ENCODE measurements around the gene AKIP1. TPM values are rescaled to one million over a fixed set of nuclear protein-coding genes. Genes with fewer than 3 reads are reported as not detected.

Gene AKIP1
- total RNA-seq, 1 donor from 2014 or later = 23.0 TPM

Small RNA genes within 50 kb of the gene (small RNA-seq; reads per million reads assigned to genes)
- gene RF00019 = not detected

Other genes with a start within 250 kb of the AKIP1 start
- 1.6 TPM for gene TRIM66, start 228.5 kb upstream of the AKIP1 start, total RNA-seq
- gene RPL27A, start 228.4 kb upstream of the AKIP1 start, total RNA-seq = 1,860 TPM
- not detected for gene C11orf16, start 21.8 kb downstream of the AKIP1 start, total RNA-seq
- not detected for gene ASCL3, start 31.8 kb downstream of the AKIP1 start, total RNA-seq
- 27.1 TPM for gene TMEM9B, start 53.3 kb downstream of the AKIP1 start, total RNA-seq
- gene NRIP3, start 92.8 kb downstream of the AKIP1 start, total RNA-seq = 1.0 TPM
- gene SCUBE2, start 180.4 kb downstream of the AKIP1 start, total RNA-seq = 37.1 TPM

All from skeletal muscle tissue (tissue), 2 donors.